Immature natural killer cell (primary cell): ENCODE data around the gene IL37. TPM values are rescaled to one million over a fixed set of nuclear protein-coding genes. Genes with fewer than 3 reads are reported as not detected.
A peak's percentile ranks its signal among the peaks of the same experiment; 100 is the strongest.
"Not testable (repeated sequence)": the region's sequence is repeated elsewhere in the genome, so short reads cannot be mapped to it uniquely, and the experiment has no call there.

Experiments used
- DNase-seq, 3 donors: peaks; one replicate each; pipeline ENCODE4 v3.0.0; 2022; ENCODE audit warnings: mixed read lengths in 1 of 3
- H3K27ac Mint-ChIP-seq, 6 donors: one replicate each; pipeline ENCODE4 v1.8.0; 2020; ENCODE audit warnings: mixed read lengths in 6 of 6, mild to moderate bottlenecking in 5 of 6, inconsistent platforms in 4 of 6, moderate library complexity in 3 of 6
- H3K27me3 Mint-ChIP-seq, 3 donors: one replicate each; pipeline ENCODE4 v1.8.0; 2020 to 2021; ENCODE audit warnings: low read depth in 3 of 3, mild to moderate bottlenecking in 3 of 3, mixed read lengths in 3 of 3, moderate library complexity in 3 of 3, inconsistent platforms in 1 of 3
- H3K36me3 Mint-ChIP-seq, 3 donors: one replicate each; pipeline ENCODE4 v1.8.0; 2020; ENCODE audit warnings: mixed read lengths in 3 of 3, inconsistent platforms in 2 of 3, mild to moderate bottlenecking in 2 of 3
- H3K4me1 Mint-ChIP-seq, 2 donors: one replicate each; pipeline ENCODE4 v1.8.0; 2020; ENCODE audit warnings: inconsistent platforms in 2 of 2, mild to moderate bottlenecking in 2 of 2, mixed read lengths in 2 of 2, moderate library complexity in 1 of 2
- H3K4me3 Mint-ChIP-seq, 5 donors: one replicate each; pipeline ENCODE4 v1.8.0; 2020; ENCODE audit warnings: mild to moderate bottlenecking in 5 of 5, mixed read lengths in 5 of 5, inconsistent platforms in 3 of 5, moderate library complexity in 3 of 5
- H3K9me3 Mint-ChIP-seq, 6 donors: one replicate each; pipeline ENCODE4 v1.8.0; 2020; ENCODE audit warnings: mild to moderate bottlenecking in 6 of 6, mixed read lengths in 6 of 6, inconsistent platforms in 4 of 6, moderate library complexity in 3 of 6
- polyA plus RNA-seq, 3 donors: library from polyadenylated mRNA; unstranded; fragments of 300-500 nt; fragmentation: Illumina TruSeq; gene quantifications; one replicate each; pipeline ENCODE4 v1.2.3, GENCODE V29; 2021

The IL37 gene
- polyA plus RNA-seq, 3 donors from 2014 or later, result not detected

GRCh38 chr2:112920923-112921532, 10.1 kb downstream of the IL37 start:
- peaks cover 4 to 26% of the 10 kb centered on the region in 2 donors for H3K4me1 Mint-ChIP-seq
- peak overlapping the region; percentile 75 to 96 (median 90) for H3K27ac Mint-ChIP-seq
- H3K36me3 Mint-ChIP-seq, result no peaks in the 10 kb centered on the region
- H3K4me3 Mint-ChIP-seq, result no peak overlapping the region
- peak; percentile 60 to 71 (median 69) for DNase-seq
- H3K27me3 Mint-ChIP-seq, result peaks cover 0 to 2% (median 0%) of the 10 kb centered on the region in 3 donors
- H3K9me3 Mint-ChIP-seq, result no peaks in the 10 kb centered on the region

GRCh38 chr2:112921982-112922381, 11.0 kb downstream of the IL37 start:
- Mint-ChIP-seq H3K9me3 (no peaks in the 10 kb centered on the region), H3K27ac (peak overlapping the region in 3 of 6 donors; percentile 27 to 89 (median 32)), H3K27me3 (peaks cover 0 to 2% (median 0%) of the 10 kb centered on the region in 3 donors), H3K4me3 (no peak overlapping the region), H3K4me1 (peaks cover 4 to 16% of the 10 kb centered on the region in 2 donors), H3K36me3 (no peaks in the 10 kb centered on the region)
- no peak for DNase-seq

GRCh38 chr2:112923237-112923966, 12.4 kb downstream of the IL37 start:
- H3K4me1 Mint-ChIP-seq, result peaks cover 4 to 13% of the 10 kb centered on the region in 2 donors
- no peaks in the 10 kb centered on the region for H3K9me3 Mint-ChIP-seq
- no peak overlapping the region for H3K27ac Mint-ChIP-seq
- H3K27me3 Mint-ChIP-seq, result peaks cover 0 to 2% (median 2%) of the 10 kb centered on the region in 3 donors
- H3K4me3 Mint-ChIP-seq, result no peak overlapping the region
- no peak for DNase-seq
- no peaks in the 10 kb centered on the region for H3K36me3 Mint-ChIP-seq

GRCh38 chr2:112923967-112924338, 13.0 kb downstream of the IL37 start:
- Mint-ChIP-seq H3K4me1 (peaks cover 4 to 13% of the 10 kb centered on the region in 2 donors), H3K36me3 (no peaks in the 10 kb centered on the region), H3K27ac (no peak overlapping the region), H3K4me3 (no peak overlapping the region), H3K27me3 (peaks cover 1 to 2% (median 2%) of the 10 kb centered on the region in 3 donors), H3K9me3 (no peaks in the 10 kb centered on the region)
- no peak for DNase-seq

- H3K4me1 Mint-ChIP-seq, result peaks cover 4 to 13% of the 10 kb centered on the region in 2 donors
- H3K36me3 Mint-ChIP-seq, result no peaks in the 10 kb centered on the region
Measured at GRCh38 chr2:112924360-112924759, 13.4 kb downstream of the IL37 start.

GRCh38 chr2:112924821-112925220, 13.9 kb downstream of the IL37 start:
- H3K4me3 Mint-ChIP-seq, result no peak overlapping the region
- peaks cover 4 to 13% of the 10 kb centered on the region in 2 donors for H3K4me1 Mint-ChIP-seq
- no peaks in the 10 kb centered on the region for H3K36me3 Mint-ChIP-seq
- DNase-seq, result no peak
- no peaks in the 10 kb centered on the region for H3K9me3 Mint-ChIP-seq
- H3K27me3 Mint-ChIP-seq, result peaks cover under 1 to 2% (median 1%) of the 10 kb centered on the region in 3 donors
- no peak overlapping the region for H3K27ac Mint-ChIP-seq

More at GRCh38 chr2:112924360-112924759, 13.4 kb downstream of the IL37 start:
- Mint-ChIP-seq H3K27me3 (peaks cover 1 to 2% (median 2%) of the 10 kb centered on the region in 3 donors), H3K4me3 (no peak overlapping the region), H3K9me3 (no peaks in the 10 kb centered on the region), H3K27ac (no peak overlapping the region)
- no peak for DNase-seq

- no peak overlapping the region for H3K4me3 Mint-ChIP-seq
- DNase-seq, result no peak
Measured at GRCh38 chr2:112926707-112927106, 15.7 kb downstream of the IL37 start.

GRCh38 chr2:112927745-112928144, 16.8 kb downstream of the IL37 start:
- H3K36me3 Mint-ChIP-seq, result no peaks in the 10 kb centered on the region
- no peaks in the 10 kb centered on the region for H3K4me1 Mint-ChIP-seq
- peaks cover 2 to 4% (median 4%) of the 10 kb centered on the region in 3 donors for H3K27me3 Mint-ChIP-seq
- H3K9me3 Mint-ChIP-seq, result no peaks in the 10 kb centered on the region
- H3K27ac Mint-ChIP-seq, result no peak overlapping the region
- no peak for DNase-seq
- H3K4me3 Mint-ChIP-seq, result no peak overlapping the region

More at GRCh38 chr2:112926707-112927106, 15.7 kb downstream of the IL37 start:
- Mint-ChIP-seq H3K27ac (no peak overlapping the region), H3K9me3 (no peaks in the 10 kb centered on the region), H3K4me1 (peaks cover 0 to 1% of the 10 kb centered on the region in 2 donors), H3K27me3 (peaks cover 0 to 4% (median 3%) of the 10 kb centered on the region in 3 donors), H3K36me3 (no peaks in the 10 kb centered on the region)

GRCh38 chr2:112933261-112933660, 22.3 kb downstream of the IL37 start:
- H3K4me3 Mint-ChIP-seq, result no peak overlapping the region
- H3K36me3 Mint-ChIP-seq, result no peaks in the 10 kb centered on the region
- peaks cover 0 to 20% of the 10 kb centered on the region in 2 donors for H3K4me1 Mint-ChIP-seq
- peaks cover 2 to 10% (median 5%) of the 10 kb centered on the region in 3 donors for H3K27me3 Mint-ChIP-seq
- no peak overlapping the region for H3K27ac Mint-ChIP-seq
- no peaks in the 10 kb centered on the region for H3K9me3 Mint-ChIP-seq
- DNase-seq, result no peak

- not testable (repeated sequence) for H3K27me3 Mint-ChIP-seq, H3K9me3 Mint-ChIP-seq, H3K36me3 Mint-ChIP-seq, H3K27ac Mint-ChIP-seq, H3K4me3 Mint-ChIP-seq, DNase-seq
- peaks cover 0 to 28% of the 10 kb centered on the region in 2 donors for H3K4me1 Mint-ChIP-seq
Measured at GRCh38 chr2:112934117-112934516, 23.2 kb downstream of the IL37 start.

GRCh38 chr2:112936927-112937232, 25.9 kb downstream of the IL37 start:
- peaks cover under 1 to 6% (median 2%) of the 10 kb centered on the region in 3 donors for H3K27me3 Mint-ChIP-seq
- no peak overlapping the region for H3K4me3 Mint-ChIP-seq
- H3K27ac Mint-ChIP-seq, result no peak overlapping the region
- no peak for DNase-seq
- H3K36me3 Mint-ChIP-seq, result no peaks in the 10 kb centered on the region
- H3K9me3 Mint-ChIP-seq, result no peaks in the 10 kb centered on the region
- peaks cover 0 to 31% of the 10 kb centered on the region in 2 donors for H3K4me1 Mint-ChIP-seq

- no peaks in the 10 kb centered on the region for H3K9me3 Mint-ChIP-seq
- H3K27ac Mint-ChIP-seq, result peak overlapping the region in 1 of 6 donors; percentile 82
- peak in 1 of 3 donors; percentile 54 for DNase-seq
- no peak overlapping the region for H3K4me3 Mint-ChIP-seq
- peaks cover 0 to 31% of the 10 kb centered on the region in 2 donors for H3K4me1 Mint-ChIP-seq
- H3K27me3 Mint-ChIP-seq, result peaks cover 0 to 9% (median 6%) of the 10 kb centered on the region in 3 donors
- H3K36me3 Mint-ChIP-seq, result no peaks in the 10 kb centered on the region
Measured at GRCh38 chr2:112938904-112939303, 27.9 kb downstream of the IL37 start.

GRCh38 chr2:112939425-112939824, 28.5 kb downstream of the IL37 start:
- peaks cover 0 to 9% (median 6%) of the 10 kb centered on the region in 3 donors for H3K27me3 Mint-ChIP-seq
- H3K27ac Mint-ChIP-seq, result peak overlapping the region in 1 of 6 donors; percentile 33
- no peaks in the 10 kb centered on the region for H3K9me3 Mint-ChIP-seq
- no peak overlapping the region for H3K4me3 Mint-ChIP-seq
- no peaks in the 10 kb centered on the region for H3K36me3 Mint-ChIP-seq
- H3K4me1 Mint-ChIP-seq, result peaks cover 0 to 31% of the 10 kb centered on the region in 2 donors
- DNase-seq, result no peak

GRCh38 chr2:112940859-112941625, 30.1 kb downstream of the IL37 start:
- H3K27ac Mint-ChIP-seq, result peak overlapping the region in 1 of 6 donors; percentile 16
- no peak for DNase-seq
- no peak overlapping the region for H3K4me3 Mint-ChIP-seq
- H3K36me3 Mint-ChIP-seq, result no peaks in the 10 kb centered on the region
- peaks cover 0 to 9% (median 2%) of the 10 kb centered on the region in 3 donors for H3K27me3 Mint-ChIP-seq
- no peaks in the 10 kb centered on the region for H3K9me3 Mint-ChIP-seq
- H3K4me1 Mint-ChIP-seq, result peaks cover 0 to 29% of the 10 kb centered on the region in 2 donors
